GM21526 (cell line): ENCODE results near the gene TEX9.
"Not testable (repeated sequence)": the region's sequence is repeated elsewhere in the genome, so short reads cannot be mapped to it uniquely, and the experiment has no call there.

Source experiments
- ATAC-seq: cut with Tn5 transposase; IDR thresholded peaks from one replicate; pipeline ENCODE4 v1.9.1; 2021; ENCODE audit warnings: moderate library complexity; ENCODE audit not compliant: unreplicated experiment, low FRiP score

TEX9 gene

DNA sequence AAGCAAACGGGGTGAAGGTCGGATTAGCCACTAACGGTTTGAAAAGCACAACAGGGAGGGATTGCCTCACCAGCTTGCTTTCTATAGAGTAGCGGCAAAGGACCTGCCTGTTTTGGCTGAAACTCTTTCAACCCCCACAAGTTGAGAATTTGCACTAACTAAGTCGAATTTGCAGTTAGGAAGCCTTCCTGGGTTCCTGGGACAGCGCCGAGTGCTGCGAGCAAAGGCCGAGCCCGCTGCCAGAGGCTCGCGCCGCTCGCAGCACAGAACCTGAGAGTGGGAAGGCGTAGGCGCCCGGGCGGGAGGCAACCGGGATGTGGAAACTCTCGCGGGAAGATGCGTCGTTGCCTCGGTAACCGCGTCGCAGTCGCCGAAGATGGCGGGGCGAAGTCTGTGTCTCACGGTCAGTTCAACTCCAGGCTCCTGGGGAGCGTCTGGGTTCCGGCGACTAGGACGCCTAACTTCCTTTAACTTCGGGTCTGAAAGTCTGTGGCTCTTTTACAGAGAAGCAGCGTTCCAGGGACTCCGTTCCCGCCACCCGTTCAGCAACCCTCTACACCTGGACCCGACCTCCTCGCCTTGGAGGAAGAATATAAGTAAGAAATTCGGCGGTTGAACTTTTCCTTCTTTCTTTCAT is at the start of gene TEX9:
Gene TEX9, plus strand, starts transcription at position 352 of the 637 bp plus-strand sequence. Its CDS starts 25 bp downstream, at position 377.
- peak; percentile 87 for ATAC-seq

DNA sequence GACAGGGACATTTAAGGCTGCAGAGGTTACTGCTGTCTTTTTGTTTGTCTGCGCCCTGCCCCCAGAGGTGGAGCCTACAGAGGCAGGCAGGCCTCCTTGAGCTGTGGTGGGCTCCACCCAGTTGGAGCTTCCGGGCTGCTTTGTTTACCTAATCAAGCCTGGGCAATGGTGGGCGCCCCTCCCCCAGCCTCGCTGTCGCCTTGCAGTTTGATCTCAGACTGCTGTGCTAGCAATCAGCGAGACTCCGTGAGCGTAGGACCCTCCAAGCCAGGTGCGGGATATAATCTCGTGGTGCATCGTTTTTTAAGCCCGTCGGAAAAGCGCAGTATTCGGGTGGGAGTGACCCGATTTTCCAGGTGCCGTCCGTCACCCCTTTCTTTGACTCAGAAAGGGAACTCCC is 48.7 kb upstream of the TEX9 start:
- not testable (repeated sequence) for ATAC-seq

DNA sequence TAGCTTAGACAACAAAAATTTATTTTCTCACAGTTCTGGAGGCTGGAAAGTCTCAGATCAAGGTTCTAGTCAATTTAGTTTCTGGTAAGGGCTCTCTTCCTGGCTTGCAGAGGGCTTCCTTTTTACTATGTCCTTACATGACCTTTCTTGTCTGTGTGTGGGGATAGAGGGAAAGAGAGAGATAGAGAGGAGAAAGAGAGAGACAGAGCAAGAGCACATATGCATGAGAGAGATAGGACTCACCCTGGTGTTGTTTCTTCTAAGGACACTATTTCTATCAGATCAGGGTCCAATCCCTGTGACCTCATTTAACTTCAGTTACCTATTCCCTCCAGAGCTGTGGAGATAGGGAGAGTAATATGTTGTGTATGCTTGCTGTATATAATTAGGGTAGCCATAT is 44.9 kb upstream of the TEX9 start:
- no peak for ATAC-seq

DNA sequence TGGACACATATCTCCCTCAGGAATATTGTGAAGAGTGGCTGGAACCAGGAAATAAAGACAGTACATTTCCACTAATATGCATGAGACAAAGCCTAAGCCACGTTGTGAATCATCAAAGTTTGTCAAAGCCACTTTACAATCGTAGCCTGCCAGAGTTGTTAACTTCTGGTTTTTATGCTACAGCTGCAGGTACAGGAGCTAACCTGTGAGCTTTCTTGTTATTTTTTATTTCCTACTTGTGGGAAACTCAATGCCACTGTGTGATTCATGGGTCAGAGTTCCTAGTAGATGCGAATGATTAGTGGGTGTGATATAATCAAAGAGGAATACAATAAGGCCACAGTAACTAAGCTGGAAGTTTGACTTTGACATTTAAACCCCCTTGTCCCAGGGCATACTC is 44.4 kb upstream of the TEX9 start:
- no peak for ATAC-seq

DNA sequence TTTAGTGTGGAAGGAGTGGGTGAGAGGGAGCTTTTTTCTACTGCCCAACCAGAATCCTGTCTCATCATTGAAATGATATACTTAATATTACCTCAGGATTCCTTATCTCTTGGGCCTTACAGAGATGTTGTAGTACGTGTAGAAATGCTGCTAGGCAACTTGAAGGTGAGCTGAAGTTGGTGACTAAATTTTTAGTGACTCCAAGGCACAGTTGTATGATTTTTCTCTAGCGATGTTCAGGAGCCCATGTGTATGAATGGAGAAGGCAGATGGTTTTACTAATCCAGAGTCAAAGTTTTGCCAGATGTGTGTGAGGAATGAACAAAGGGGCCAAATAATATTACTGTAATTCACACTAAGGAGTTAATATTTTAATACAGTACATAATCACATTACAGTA is 42.8 kb upstream of the TEX9 start:
- no peak for ATAC-seq

DNA sequence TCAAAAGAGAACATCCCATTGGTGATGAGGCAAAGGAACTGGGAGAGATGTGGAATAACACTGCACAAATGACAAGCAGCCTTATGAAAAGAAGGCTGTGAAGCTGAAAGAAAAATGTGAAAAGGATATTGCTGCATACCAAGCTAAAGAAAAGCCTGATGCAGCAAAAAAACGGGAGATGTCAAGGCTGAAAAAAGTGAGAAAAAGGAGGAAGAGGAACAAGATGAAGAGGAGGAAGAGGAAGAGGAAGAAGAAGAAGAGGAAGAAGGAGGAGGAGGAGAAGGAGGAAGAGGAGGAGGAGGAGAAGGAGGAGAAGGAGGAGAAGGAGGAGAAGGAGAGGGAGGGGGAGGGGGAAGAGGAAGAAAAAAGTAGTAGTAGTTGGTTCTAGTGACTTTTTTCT is 41.8 kb upstream of the TEX9 start:
- no peak for ATAC-seq

DNA sequence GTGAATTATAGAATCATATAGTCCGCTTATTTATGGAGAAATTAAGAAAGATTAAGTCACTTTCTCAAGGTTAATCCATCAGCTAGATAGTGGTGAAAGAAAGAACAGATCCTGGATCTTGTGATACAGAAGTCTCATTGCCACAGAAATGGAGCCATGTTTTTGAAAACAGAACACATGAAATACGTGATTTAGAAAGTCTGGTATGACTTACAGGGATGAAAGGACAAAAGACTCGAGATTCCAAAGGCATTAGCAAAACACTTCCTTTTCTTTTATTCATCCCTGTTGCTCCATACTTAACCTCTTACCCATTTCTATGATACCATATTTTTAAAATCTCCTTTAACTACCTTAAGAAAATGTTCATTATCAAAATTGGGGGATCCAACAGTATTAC is 40.0 kb upstream of the TEX9 start:
- no peak for ATAC-seq

DNA sequence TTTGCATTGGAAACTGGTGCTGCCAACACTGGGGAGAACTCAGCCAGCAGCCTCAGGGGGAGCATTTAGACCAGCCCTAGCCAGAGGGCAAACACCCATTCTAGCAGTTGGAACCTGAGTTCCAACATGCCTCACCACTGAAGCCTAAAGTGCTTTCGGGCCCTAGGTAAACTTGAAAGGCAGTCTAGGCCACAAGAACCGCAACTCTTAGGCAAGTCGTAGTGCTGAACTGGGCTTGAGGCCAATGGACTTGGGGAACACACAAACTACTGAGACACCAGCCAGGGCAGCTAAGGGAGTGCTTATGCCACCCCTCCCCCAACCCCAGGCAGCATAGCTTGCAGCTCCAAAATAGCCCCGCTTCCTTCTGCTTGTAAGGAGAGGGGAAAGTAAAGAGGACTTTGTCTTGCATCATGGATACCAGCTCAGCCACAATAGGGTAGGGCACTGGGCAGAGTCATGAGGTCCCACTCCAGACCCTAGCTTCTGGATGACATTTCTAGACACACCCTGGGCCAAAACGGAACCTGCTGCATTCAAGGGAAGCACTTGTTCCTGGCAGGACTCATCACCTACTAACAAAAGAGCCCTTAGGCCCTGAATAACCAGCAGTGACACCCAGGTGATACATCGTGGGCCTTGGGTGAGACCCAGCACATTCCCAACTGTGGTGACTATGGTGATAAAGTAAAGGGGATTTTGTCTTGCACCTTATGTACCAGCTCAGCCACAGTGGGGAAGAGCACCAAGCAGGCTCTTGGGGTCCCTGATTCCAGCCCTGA is 37.3 kb upstream of the TEX9 start:
- no peak for ATAC-seq

DNA sequence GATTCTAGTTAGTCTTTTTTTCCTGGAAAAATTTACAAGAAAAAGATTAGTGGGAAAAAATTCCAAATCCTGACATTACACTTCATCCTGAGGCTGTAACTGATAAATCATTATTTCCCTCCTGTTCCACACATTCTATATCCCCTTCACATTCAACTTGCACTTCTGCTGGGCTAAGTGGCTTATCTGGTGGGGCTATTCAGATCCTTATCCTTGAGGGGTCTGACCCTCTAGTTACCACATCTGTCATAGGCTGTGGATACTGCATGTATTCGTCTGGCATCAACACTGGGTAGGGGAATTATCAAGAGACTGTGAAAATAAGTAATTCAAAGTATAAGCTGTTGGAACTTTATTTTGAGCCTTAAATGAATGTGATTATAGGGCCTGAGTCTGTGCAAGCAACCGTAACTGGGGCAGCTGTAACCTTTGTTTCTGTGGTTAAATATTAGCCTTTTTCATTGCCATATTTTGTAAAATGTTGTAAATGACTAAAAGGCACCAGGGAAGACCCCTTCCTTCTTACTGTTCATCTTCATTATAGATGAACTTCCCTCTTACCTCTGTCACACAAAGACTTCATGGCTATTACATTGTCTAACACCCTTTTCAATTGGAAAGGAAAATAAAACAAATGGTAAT is 28.0 kb upstream of the TEX9 start:
- no peak for ATAC-seq

DNA sequence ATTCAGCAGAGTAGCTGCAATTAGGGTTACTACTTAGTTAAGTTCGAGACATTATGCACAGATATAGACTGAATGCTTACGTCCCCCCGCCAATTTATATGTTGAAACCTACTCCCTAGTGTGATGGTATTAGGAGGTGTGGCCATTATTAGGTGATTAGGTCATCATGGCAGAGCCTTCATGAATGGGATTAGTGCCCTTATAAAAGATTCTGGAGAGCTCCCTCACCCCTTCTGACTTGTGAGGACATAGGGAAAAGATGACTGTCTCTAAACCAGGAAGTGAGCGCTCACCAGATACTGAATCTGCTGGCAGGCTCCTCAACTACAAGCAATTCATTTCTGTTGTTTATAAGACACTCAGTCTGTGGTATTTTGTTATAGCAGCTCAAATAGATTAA is 25.6 kb upstream of the TEX9 start:
- no peak for ATAC-seq

DNA sequence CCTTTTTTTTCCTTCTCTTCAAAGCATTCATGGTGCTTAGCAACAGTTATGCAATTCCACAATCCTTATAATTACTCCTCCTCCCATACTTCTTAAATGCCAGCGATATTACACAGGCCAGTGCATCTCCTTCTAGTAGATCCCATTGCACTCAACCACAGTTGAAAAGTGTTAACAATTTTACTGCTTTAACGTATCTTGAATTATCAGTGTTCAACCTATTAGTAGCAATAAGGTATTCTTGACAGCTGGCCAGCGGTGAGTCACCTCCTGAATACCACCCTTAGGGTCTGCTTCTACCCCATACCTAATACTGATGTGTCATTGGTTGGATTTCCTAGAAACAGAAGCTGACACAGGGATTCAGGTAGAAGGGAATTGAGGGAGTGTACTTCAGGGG is 24.0 kb upstream of the TEX9 start:
- no peak for ATAC-seq

DNA sequence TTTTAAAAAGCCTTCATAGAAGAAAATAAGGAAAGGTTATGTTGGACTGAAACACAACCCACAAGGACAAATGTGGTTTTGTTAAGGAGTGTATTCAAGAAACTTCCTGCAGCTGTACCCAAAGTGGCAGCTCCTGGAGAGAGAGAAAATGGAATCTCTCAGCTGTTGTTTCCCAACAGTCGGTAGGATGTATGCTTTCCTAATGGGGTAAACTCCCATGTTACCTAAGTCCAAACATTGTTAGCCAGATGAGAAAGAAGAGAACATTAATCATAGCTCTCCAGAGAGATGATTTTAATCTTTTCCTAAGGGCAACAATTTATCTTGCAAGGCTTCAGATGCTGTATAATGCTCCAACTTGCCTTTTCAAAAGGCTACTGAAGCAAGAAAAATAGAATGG is 22.6 kb upstream of the TEX9 start:
- ATAC-seq: no peak

DNA sequence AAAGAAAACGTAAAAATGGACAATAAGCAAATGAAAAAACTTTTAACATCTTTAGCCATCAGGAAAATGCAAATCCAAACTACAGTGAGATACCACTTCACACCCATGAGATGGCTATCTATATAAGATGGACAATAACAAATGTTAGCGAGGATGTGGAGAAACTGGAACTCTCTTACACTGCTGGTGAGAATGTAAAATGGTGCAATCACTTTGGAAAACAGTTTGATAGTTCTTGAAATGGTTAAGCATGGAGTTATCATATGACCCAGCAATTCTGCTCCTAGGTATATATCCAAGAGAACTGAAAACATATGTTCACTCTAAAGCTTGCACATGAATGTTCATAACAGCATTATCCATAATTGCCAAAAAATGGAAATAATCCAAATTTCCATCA is 21.3 kb upstream of the TEX9 start:
- no peak for ATAC-seq

DNA sequence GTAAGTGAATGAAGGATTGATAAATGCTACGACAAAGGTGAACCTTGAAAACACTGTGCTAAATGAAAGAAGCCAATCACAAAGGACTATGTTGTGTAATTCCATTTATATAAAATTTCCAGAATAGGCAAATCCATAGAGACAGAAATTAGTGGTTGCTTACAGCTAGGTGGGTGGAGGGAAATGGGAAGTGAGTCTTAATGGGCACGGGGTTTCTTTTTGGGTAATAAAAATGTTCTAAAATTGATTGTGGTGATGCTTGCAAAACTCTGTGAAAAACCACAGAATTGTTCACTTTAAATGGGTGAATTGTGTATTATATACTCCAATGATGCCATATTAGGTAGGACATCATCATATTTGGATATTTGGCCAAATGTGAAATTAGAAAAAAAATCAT is 20.9 kb upstream of the TEX9 start:
- ATAC-seq: no peak

DNA sequence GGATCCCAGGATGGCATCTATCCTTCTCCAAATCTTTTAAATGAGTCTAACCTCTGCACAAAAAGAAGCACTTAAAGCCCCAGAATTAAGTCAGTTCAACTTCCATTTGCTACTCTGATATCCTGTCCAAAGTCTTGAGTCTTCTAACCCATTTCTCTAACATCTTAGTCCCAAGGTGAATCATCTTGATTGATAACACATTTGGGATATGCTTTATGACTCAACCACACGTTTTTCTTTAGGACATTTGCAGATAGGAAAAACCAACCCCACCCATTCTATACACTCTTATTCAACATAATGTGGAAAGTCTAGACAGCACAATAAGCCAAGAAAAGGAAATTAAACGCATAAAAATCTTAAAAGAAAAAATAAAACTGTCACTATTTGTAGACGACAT is 18.8 kb upstream of the TEX9 start:
- ATAC-seq: no peak

DNA sequence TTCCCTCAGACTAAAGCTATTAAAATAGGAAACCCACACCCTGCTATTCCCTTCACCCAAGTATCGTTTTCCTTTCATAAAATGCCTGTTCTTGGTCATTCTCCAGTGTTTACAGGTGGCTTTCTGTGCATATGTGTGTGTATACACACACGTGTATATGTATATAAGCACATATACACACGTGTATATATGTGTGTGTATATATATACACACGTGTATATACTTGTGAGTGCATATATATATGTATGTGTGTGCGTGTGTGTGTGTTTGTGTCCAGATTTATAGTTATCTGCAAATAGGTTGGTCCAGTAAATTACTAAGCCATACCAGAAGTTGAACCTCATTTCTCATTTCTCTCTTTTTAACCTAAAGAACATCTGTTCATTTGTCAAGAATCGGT is 15.7 kb upstream of the TEX9 start:
- ATAC-seq: no peak

DNA sequence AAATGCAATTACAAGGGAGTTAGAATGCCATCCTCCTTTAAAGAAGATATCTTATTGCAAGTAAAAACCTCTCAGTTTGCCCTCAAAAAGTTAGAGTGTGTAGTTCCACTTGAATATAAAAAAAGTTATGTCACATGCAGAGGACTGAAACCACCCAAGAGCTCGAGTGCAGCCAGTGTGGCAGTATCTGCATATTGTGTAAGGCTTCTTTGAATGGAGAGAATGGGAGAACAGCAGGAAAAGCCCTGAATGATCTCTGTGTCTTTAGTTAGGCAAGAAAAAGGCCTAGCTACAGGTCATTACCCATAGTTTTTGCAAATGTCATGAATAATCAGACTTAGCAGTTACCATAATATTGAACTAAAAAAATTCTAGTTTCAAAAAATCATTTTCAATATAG is 13.9 kb upstream of the TEX9 start:
- ATAC-seq: no peak

DNA sequence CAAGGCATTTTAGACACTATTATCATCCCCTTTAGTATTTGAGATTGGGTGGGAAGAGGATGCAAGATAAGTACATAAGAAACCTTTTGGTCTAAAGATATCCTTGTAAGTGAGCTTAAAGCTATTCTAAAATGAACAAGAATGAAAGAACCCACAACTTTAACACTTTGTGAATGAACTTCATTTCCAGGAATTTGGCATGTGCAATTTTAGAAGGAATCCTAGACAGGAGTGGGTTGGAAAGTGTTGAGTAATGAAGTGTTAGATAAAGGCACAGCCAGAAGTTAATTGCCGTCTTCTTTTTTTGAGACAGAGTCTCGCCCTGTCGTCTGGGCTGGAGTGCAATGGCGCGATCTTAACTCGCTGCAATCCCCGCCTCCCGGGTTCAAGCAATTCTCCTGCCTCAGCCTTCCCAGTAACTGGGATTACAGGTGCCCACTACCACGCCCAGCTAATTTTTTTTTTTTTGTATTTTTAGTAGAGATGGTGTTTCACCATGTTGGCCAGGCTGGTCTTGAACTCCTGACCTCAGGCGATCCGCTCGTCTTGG is 13.2 kb upstream of the TEX9 start:
- ATAC-seq: no peak

DNA sequence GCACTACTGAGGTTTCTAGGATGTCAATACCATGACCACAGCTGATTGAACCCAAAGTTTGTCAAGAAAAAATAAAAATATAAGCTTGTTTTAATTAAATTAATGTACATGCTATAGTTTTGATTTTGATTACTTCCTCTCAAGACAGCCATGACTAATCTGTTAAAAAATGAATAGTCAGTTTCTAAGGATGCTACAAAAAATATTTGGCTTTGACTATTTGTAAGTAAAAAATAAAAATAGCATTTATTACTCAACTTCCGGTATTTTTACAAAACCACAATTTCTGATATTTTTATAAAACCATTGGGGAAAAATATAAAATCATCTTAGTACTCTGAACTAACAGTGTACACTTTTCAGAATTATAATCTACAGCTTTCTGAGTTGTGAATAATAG is 12.1 kb upstream of the TEX9 start:
- no peak for ATAC-seq

DNA sequence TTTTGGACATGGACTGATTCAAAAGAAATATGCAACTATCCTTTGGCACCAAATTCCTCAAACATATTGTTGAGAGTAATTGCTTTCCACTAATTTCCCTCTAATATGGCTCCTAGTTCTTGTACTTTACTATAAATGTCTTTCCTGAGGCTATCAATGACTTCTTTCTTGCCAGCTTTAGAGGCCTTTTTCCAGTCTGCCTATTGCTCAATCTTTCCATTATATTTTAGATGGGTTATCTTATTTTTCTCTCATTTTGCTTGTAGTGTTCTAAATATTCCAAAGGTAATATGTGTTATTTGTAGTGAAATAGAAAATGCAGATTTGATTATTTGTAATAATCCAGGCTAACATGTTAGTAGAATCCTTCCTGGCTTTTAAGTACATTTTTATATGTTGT is 11.5 kb upstream of the TEX9 start:
- ATAC-seq: no peak

DNA sequence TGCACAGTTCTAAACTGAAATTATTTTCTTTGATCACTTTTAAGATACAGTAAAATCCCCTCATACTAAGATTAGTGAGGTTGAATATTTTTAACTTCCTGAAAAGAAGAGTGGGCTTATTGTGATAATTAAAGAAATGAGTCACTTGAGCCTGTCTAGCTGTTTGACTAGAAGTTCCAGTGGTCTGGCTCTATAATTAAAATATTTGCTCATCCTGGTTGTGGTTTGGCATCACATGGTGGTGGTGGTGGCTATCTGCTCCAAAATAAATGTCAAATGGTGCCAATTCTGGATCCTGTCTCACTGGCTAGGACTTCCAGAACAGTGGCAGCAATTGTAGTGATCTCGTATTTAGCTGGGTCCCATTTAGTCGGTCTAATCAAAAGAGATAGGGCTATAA is 8.6 kb upstream of the TEX9 start:
- no peak for ATAC-seq

DNA sequence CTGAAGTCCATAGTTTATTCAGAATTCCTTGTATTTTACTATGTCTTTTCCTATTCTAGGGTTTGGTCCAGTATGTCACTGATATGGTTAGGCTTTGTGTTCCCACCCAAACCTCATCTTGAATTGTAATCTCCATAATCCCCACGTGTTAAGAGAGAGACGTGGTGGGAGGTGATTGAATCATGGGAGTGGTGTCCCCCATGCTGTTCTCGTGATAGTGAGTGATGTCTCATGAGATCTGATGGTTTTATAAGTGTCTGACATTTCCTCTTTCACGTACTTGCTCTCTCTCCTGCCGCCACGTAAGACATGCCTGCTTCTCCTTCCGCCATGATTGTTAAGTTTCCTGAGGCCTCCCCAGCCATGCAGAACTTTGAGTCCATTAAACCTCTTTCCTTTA is 6.6 kb upstream of the TEX9 start:
- no peak for ATAC-seq
